Stomach (tissue), 9 donors: ENCODE results near the gene ARMC12. TPM values are rescaled to one million over a fixed set of nuclear protein-coding genes. Genes with fewer than 3 reads are reported as not detected.

ENCODE experiments used
- DNase-seq, 2 donors: peaks; one replicate each; pipeline versions ENCODE4 v3.0.0 to v3.0.0-alpha.2; 2013 to 2019
- H3K27ac ChIP-seq, 5 donors: fragments of 200-600 bp in 4 of 5; sonication (generic) in 4 of 5; one replicate each; pipeline ENCODE4 v1.5.1; 2013 to 2019; ENCODE audit warnings: mild to moderate bottlenecking in 1 of 5, moderate library complexity in 1 of 5
- H3K27me3 ChIP-seq, 3 donors: fragments of 200-600 bp; sonication (generic); one replicate each; pipeline ENCODE4 v1.5.1; 2017 to 2019; ENCODE audit warnings: mixed run types in 1 of 3
- H3K36me3 ChIP-seq, 4 donors: fragments of 200-600 bp; sonication (generic); 1 replicate in 3 of 4; 2 replicates in 1 of 4; pipeline ENCODE4 v1.5.1; 2016 to 2019
- H3K4me1 ChIP-seq, 4 donors: fragments of 200-600 bp; sonication (generic); one replicate each; pipeline ENCODE4 v1.5.1; 2016 to 2019
- H3K4me3 ChIP-seq, 4 donors: fragments of 200-600 bp; sonication (generic) in 3 of 4; one replicate each; pipeline ENCODE4 v1.5.1; 2016 to 2019; ENCODE audit warnings: mild to moderate bottlenecking in 1 of 4
- H3K9me3 ChIP-seq, 4 donors: fragments of 200-600 bp; sonication (generic); one replicate each; pipeline ENCODE4 v1.5.1; 2016 to 2019
- EP300 ChIP-seq: sonication (generic); formaldehyde crosslinking; IDR thresholded peaks from one replicate; pipeline ENCODE4 v1.6.1; 2017; ENCODE audit warnings: antibody characterized with exemption
- POLR2A ChIP-seq, 4 donors: fragments of 450-650 bp; IDR thresholded peaks; one replicate each; pipeline ENCODE4 v1.6.1; 2016; ENCODE audit warnings: antibody characterized with exemption in 4 of 4, control low read depth in 2 of 4, mild to moderate bottlenecking in 1 of 4, moderate library complexity in 1 of 4
- POLR2AphosphoS5 ChIP-seq, 3 donors: sonication (generic); formaldehyde crosslinking; IDR thresholded peaks; one replicate each; pipeline ENCODE4 v1.6.1; 2016; ENCODE audit warnings: antibody characterized with exemption in 3 of 3
- WGBS, 5 donors: extraction: QIAGEN DNeasy Blood & Tissue Kit in 3 of 5; methylation state at CpG; one replicate each; pipeline versions ENCODE4 v1.1.5 to v1.1.7; 2013 to 2018; 5-methylcytosine and 5-hydroxymethylcytosine counted together
- intact Hi-C: fragments of 100-400 bp; cut with DNase I; formaldehyde crosslinking; loops from one replicate; pipeline ENCODE4 v1.15.1; 2023; ENCODE audit warnings: low total_unique reads
- polyA plus RNA-seq, 3 donors: library from polyadenylated mRNA; stranded (reverse); fragments of 200-250 nt; gene quantifications; one replicate each; pipeline ENCODE4 v1.2.3, GENCODE V29; 2013
- total RNA-seq, 5 donors: library from RNA; depleted of rRNA; stranded (reverse); fragments of >200 nt; gene quantifications; one replicate each; pipeline versions ENCODE4 v1.1.0 to v1.2.3, GENCODE V29; 2014 to 2016
- TF ChIP-seq, protein P1 (sequence below), 7 experiments: fragments of 450-650 bp in 4 of 7; fragments of 200-600 bp in 3 of 7; sonication (generic) in 3 of 7; IDR thresholded peaks; one replicate each; pipeline ENCODE4 v1.5.1; 2016 to 2019; ENCODE audit warnings: antibody characterized with exemption in 7 of 7, control low read depth in 2 of 7, mild to moderate bottlenecking in 1 of 7
- donor health status: healthy with polysubstance abuse.
- donor health status: Bipolar disorder and iron deficiency.
- donor health status: healthy.

The ARMC12 gene
- total and polyA plus RNA-seq, 8 donors, result 1.1 to 2.5 (median 2.0) TPM; not detected in 5

DNA sequence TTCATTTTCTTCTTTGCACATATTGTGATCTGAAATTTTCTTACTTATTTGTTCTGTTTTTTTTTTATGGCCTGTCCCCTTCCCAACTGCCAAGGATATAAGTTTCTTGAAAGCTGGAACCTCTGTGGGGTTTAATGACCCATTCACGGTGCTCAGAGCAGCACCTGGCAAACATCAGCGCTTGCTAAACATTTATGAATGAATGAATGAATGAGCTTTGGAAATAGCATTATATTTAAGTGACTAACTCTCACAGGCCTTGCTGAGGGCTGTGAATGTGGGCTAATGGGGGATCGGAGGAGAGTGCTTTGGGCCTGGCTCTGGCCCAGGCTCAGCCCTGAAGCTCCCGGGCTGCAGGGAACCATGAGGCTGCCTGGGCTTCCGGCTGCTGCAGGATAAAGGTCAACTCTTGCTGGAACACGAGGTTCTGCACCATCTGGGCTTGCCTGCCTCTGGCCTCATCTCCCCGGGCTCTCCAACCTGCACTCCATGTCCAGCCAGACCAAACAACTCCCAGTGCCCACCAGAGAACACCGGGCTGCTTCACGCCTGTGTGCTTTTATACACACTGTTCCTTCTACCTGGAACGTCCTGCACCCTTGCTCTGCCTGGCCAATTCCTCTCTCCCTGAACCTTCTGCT lies 14.6 kb upstream of the ARMC12 start:
- H3K36me3 ChIP-seq, result no peaks in the 10 kb centered on the region
- peak in 2 of 3 donors; percentile 63 to 76 for TF ChIP-seq POLR2AphosphoS5 (IDR thresholded peaks at IDR 0.05)
- peak; percentile 84 for TF ChIP-seq EP300
- TF ChIP-seq, protein P1, sequence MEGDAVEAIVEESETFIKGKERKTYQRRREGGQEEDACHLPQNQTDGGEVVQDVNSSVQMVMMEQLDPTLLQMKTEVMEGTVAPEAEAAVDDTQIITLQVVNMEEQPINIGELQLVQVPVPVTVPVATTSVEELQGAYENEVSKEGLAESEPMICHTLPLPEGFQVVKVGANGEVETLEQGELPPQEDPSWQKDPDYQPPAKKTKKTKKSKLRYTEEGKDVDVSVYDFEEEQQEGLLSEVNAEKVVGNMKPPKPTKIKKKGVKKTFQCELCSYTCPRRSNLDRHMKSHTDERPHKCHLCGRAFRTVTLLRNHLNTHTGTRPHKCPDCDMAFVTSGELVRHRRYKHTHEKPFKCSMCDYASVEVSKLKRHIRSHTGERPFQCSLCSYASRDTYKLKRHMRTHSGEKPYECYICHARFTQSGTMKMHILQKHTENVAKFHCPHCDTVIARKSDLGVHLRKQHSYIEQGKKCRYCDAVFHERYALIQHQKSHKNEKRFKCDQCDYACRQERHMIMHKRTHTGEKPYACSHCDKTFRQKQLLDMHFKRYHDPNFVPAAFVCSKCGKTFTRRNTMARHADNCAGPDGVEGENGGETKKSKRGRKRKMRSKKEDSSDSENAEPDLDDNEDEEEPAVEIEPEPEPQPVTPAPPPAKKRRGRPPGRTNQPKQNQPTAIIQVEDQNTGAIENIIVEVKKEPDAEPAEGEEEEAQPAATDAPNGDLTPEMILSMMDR (IDR thresholded peaks at IDR 0.05), result no peak
- no peak for TF ChIP-seq POLR2A (IDR thresholded peaks at IDR 0.05)
- H3K27ac ChIP-seq, result peak overlapping the region; percentile 40 to 100 (median 100)
- H3K9me3 ChIP-seq, result no peaks in the 10 kb centered on the region
- H3K4me1 ChIP-seq, result peaks cover 81 to 98% (median 89%) of the 10 kb centered on the region in 4 donors
- WGBS, 5 donors, result 35 to 59% (median 42%) methylated on average over 10 of the region's 10 CpGs
- peak; percentile 35 to 82 for DNase-seq
- H3K4me3 ChIP-seq, result no peak overlapping the region
- H3K27me3 ChIP-seq, result no peaks in the 10 kb centered on the region
- intact Hi-C loops, result no loop called here

GRCh38 chr6:35723587-35723986 lies 13.2 kb upstream of the ARMC12 start:
- Histone ChIP-seq H3K27ac (peak overlapping the region in 4 of 5 donors; percentile 100), H3K9me3 (no peaks in the 10 kb centered on the region), H3K4me3 (no peak overlapping the region), H3K36me3 (no peaks in the 10 kb centered on the region), H3K4me1 (peaks cover 75 to 96% (median 92%) of the 10 kb centered on the region in 4 donors), H3K27me3 (no peaks in the 10 kb centered on the region)
- TF ChIP-seq, protein P1 (IDR thresholded peaks at IDR 0.05), result no peak
- no peak for TF ChIP-seq POLR2AphosphoS5 (IDR thresholded peaks at IDR 0.05)
- no peak for TF ChIP-seq EP300
- TF ChIP-seq POLR2A (IDR thresholded peaks at IDR 0.05), result no peak
- no peak for DNase-seq
- WGBS, 5 donors, result 85 to 96% (median 93%) methylated on average over 2 of the region's 2 CpGs
- intact Hi-C loops, result no loop called here

DNA sequence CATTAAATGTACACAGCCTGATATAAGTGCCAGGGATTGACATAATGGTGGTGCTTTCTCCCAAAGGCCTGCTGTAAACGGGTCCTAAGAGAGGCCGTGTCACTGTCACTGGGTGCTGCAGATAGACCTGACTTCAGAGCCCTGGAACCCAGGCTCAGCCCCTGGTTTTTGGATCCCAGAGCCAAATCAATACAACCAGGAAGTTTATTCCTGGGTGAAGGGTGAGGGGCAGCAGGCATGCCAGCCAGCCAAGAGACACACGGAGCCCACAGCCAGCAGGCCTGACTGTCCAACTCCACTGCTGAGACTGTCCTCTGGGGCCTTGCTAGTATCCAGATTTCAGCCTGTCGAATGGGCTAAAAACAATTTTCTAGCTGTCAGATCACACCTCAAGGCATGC lies 12.8 kb upstream of the ARMC12 start:
- no peaks in the 10 kb centered on the region for H3K27me3 ChIP-seq
- no peak for DNase-seq
- H3K4me3 ChIP-seq, result no peak overlapping the region
- intact Hi-C loops, result no loop called here
- no peaks in the 10 kb centered on the region for H3K9me3 ChIP-seq
- H3K36me3 ChIP-seq, result no peaks in the 10 kb centered on the region
- no peak for TF ChIP-seq EP300
- H3K4me1 ChIP-seq, result peaks cover 76 to 96% (median 94%) of the 10 kb centered on the region in 4 donors
- 85 to 90% (median 89%) methylated on average over 4 of the region's 4 CpGs for WGBS, 5 donors
- peak overlapping the region in 4 of 5 donors; percentile 100 for H3K27ac ChIP-seq

- peaks cover 80 to 96% (median 94%) of the 10 kb centered on the region in 4 donors for H3K4me1 ChIP-seq
- H3K9me3 ChIP-seq, result no peaks in the 10 kb centered on the region
- TF ChIP-seq, protein P1 (IDR thresholded peaks at IDR 0.05), result no peak
- no peak for TF ChIP-seq POLR2A (IDR thresholded peaks at IDR 0.05)
- TF ChIP-seq POLR2AphosphoS5 (IDR thresholded peaks at IDR 0.05), result no peak
- TF ChIP-seq EP300, result no peak
- no peak overlapping the region for H3K4me3 ChIP-seq
- H3K27ac ChIP-seq, result peak overlapping the region in 4 of 5 donors; percentile 100
- DNase-seq, result no peak
- intact Hi-C loops, result no loop called here
- H3K36me3 ChIP-seq, result no peaks in the 10 kb centered on the region
- H3K27me3 ChIP-seq, result no peaks in the 10 kb centered on the region
- WGBS, 5 donors, result 80 to 94% (median 89%) methylated on average over 2 of the region's 2 CpGs
Observed at GRCh38 chr6:35724471-35724870, 12.4 kb upstream of the ARMC12 start.
